Ascending aorta (tissue), 2 donors: Measurements from ENCODE around the gene MRPS18B. TPM values are rescaled to one million over a fixed set of nuclear protein-coding genes. Genes with fewer than 3 reads are reported as not detected.

Experiments
- DNase-seq, 2 donors: peaks; one replicate each; pipeline ENCODE4 v3.0.0-alpha.2; 2019; ENCODE audit warnings: low spot score in 2 of 2
- H3K27ac ChIP-seq, 2 donors: fragments of 200-600 bp; sonication (generic); one replicate each; pipeline ENCODE4 v1.5.1; 2016 to 2017; ENCODE audit warnings: mild to moderate bottlenecking in 1 of 2
- H3K27me3 ChIP-seq: fragments of 200-600 bp; sonication (generic); one replicate; pipeline ENCODE4 v1.5.1; 2017
- H3K36me3 ChIP-seq, 2 donors: fragments of 200-600 bp; sonication (generic); one replicate each; pipeline ENCODE4 v1.5.1; 2016
- H3K4me1 ChIP-seq, 2 donors: fragments of 200-600 bp; sonication (generic); one replicate each; pipeline ENCODE4 v1.5.1; 2016 to 2017; ENCODE audit warnings: mild to moderate bottlenecking in 1 of 2
- H3K4me3 ChIP-seq, 2 donors: fragments of 200-600 bp; sonication (generic); one replicate each; pipeline ENCODE4 v1.5.1; 2016 to 2017; ENCODE audit warnings: mild to moderate bottlenecking in 1 of 2
- H3K9me3 ChIP-seq, 2 donors: fragments of 200-600 bp; sonication (generic); one replicate each; pipeline ENCODE4 v1.5.1; 2016
- intact Hi-C: fragments of 100-400 bp; cut with DNase I; formaldehyde crosslinking; loops from one replicate; pipeline ENCODE4 v1.15.1; 2023
- total RNA-seq: library from RNA; depleted of rRNA; stranded (reverse); fragments of >200 nt; gene quantifications from one replicate; pipeline ENCODE4 v1.1.0, GENCODE V29; 2016
- TF ChIP-seq, protein P1 (sequence below), 3 experiments: fragments of 200-600 bp in 2 of 3; fragments of 450-650 bp in 1 of 3; sonication (generic) in 2 of 3; IDR thresholded peaks; one replicate each; pipeline ENCODE4 v1.5.1; 2016 to 2019; ENCODE audit warnings: antibody characterized with exemption in 3 of 3, mild to moderate bottlenecking in 1 of 3, moderate library complexity in 1 of 3

Gene MRPS18B
- total RNA-seq, 1 donor from 2014 or later: 33.0 TPM

DNA sequence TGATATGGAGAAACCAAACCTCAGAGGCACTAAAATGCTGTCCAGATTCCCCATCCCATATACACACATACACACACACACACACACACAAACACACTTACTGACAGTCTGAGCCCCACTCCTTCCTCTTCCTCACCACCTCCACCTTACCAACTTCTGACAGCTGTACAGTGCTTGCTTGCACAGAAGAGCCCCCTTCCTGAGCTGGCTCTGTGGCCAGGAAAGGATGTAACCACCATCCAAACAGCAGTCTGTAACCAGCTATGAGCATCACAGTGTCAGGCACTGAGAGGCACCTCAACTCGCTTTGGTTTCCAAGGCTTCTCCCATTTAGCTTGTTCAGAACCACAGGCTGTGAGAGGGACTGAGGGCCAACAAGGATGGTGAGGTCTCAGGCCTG is 23.4 kb downstream of the MRPS18B start:
- Histone ChIP-seq H3K9me3 (no peaks in the 10 kb centered on the region), H3K4me3 (no peak overlapping the region), H3K4me1 (no peaks in the 10 kb centered on the region), H3K27me3 (no peaks in the 10 kb centered on the region), H3K36me3 (peaks cover 12 to 30% of the 10 kb centered on the region in 2 donors), H3K27ac (no peak overlapping the region)
- TF ChIP-seq, protein P1, sequence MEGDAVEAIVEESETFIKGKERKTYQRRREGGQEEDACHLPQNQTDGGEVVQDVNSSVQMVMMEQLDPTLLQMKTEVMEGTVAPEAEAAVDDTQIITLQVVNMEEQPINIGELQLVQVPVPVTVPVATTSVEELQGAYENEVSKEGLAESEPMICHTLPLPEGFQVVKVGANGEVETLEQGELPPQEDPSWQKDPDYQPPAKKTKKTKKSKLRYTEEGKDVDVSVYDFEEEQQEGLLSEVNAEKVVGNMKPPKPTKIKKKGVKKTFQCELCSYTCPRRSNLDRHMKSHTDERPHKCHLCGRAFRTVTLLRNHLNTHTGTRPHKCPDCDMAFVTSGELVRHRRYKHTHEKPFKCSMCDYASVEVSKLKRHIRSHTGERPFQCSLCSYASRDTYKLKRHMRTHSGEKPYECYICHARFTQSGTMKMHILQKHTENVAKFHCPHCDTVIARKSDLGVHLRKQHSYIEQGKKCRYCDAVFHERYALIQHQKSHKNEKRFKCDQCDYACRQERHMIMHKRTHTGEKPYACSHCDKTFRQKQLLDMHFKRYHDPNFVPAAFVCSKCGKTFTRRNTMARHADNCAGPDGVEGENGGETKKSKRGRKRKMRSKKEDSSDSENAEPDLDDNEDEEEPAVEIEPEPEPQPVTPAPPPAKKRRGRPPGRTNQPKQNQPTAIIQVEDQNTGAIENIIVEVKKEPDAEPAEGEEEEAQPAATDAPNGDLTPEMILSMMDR (IDR thresholded peaks at IDR 0.05): no peak
- DNase-seq: no peak
- intact Hi-C loops: no loop called here

DNA sequence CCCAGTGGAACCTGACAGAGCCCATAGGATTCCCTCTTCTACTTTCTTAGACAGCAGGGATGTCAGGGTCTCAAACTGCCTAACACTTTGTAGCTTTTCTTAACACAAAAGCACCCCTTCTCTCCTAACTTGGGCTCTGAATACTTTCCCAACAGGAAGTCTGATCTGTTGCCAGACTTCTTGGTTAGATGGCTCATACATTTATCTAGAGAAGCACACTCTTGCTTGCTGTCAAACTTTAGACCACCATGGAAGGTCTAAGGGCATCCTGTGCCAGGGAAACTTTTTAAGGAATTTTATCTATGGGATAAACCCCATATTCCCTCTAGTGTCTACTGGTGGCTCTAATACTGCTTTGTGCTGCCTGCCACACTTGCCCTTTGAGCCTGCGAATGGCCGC is 26.0 kb downstream of the MRPS18B start:
- TF ChIP-seq, protein P1 (IDR thresholded peaks at IDR 0.05): no peak
- DNase-seq: no peak
- H3K4me3 ChIP-seq: no peak overlapping the region
- H3K4me1 ChIP-seq: peaks cover 0 to 12% of the 10 kb centered on the region in 2 donors
- H3K27ac ChIP-seq: no peak overlapping the region
- no peaks in the 10 kb centered on the region for H3K27me3 ChIP-seq
- intact Hi-C loops: no loop called here
- H3K9me3 ChIP-seq: no peaks in the 10 kb centered on the region
- peaks cover 12 to 25% of the 10 kb centered on the region in 2 donors for H3K36me3 ChIP-seq

DNA sequence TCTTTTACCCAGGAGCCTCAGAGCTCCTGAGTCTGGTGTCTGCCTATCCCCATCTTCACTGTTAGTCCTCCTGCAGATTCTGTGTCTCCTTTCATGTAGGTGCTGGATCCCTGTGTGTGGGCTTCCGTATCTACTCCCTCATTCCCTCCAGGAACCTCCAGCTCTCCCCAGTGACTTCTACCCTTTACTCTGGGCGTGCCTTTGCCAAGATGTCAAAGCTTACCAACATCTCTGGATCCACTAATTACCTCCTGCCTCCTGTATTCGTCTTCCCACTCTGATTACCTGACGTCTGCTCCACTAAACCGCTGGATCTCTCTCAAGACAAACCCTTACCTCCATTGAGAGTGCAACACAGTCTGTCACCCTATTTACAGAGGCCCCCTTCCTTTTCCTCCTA is 27.1 kb downstream of the MRPS18B start:
- no peak for DNase-seq
- Histone ChIP-seq H3K27me3 (no peaks in the 10 kb centered on the region), H3K27ac (no peak overlapping the region), H3K9me3 (no peaks in the 10 kb centered on the region), H3K36me3 (peaks cover 12 to 25% of the 10 kb centered on the region in 2 donors), H3K4me3 (no peak overlapping the region), H3K4me1 (peaks cover 0 to 12% of the 10 kb centered on the region in 2 donors)
- intact Hi-C loops: no loop called here
- TF ChIP-seq, protein P1 (IDR thresholded peaks at IDR 0.05): no peak

DNA sequence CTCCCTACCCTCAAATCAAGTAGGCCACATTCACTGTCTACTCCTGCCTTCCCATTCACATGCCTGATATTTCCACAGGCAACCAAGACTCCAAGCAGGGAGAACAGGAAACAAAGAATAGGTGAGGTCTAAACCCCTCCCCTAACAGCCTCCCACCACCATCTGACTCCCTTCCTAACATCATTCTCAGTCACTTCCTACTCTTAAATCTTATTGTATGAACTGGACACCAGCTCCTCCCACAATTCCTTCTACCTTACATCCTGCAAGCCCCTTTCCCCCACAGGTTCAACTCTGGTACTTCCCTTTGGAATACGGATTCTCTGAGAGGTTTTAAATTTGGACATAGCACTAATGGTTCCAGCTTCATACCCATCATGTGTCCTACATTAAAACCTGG is 28.3 kb downstream of the MRPS18B start:
- Histone ChIP-seq H3K36me3 (peaks cover 7 to 20% of the 10 kb centered on the region in 2 donors), H3K4me3 (no peak overlapping the region), H3K4me1 (peaks cover 0 to 12% of the 10 kb centered on the region in 2 donors), H3K27ac (no peak overlapping the region), H3K9me3 (no peaks in the 10 kb centered on the region), H3K27me3 (no peaks in the 10 kb centered on the region)
- TF ChIP-seq, protein P1 (IDR thresholded peaks at IDR 0.05): no peak
- no peak for DNase-seq
- intact Hi-C loops: loop anchor here (2.0 kb wide), 1 partner anchor 27 kb away; the partner anchor contains the start of gene DHX16

DNA sequence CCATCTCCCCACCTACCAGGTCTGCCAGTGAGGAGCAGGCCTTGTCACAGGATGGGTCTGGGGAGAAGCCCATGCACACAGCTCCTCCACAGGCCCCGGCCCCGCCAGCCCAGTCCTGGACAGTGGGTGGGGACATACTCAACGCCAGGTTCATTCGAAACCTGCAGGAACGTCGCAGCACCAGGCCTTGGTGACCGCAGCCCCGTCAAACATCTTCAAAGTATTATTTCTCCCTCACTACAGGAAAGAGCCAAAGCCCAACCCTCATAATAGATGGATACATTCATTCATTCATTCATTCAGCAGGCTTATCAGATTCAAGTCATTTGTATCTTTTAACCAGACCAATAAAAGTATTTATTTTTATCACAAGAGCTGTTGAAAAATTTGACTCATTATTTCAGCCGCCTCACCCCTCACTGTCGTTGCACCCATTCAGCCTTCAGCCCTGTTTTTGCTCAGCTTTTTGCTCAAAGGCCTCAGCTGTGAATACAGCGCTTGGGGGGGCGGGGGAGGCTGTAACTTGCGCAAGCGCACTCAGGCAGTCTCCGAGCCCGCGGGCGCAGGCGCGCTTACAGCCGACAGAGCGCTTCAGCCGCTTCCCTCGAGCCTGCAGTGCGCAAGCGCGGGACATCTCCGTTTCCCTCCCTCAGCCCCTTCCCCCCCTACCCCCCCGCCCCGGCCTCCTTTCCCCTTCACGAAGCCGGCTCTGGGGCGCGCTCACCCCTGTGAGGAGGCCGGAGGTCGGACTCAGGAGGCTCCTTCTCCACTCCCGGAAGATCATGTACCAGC is 29.0 kb downstream of the MRPS18B start, which contains the start of gene C6orf136:
Gene C6orf136, plus strand, starts transcription at position 684 of the 792 bp plus-strand sequence. Its CDS starts 99 bp downstream, at position 783.
- Histone ChIP-seq H3K36me3 (peaks cover 9 to 27% of the 10 kb centered on the region in 2 donors), H3K9me3 (no peaks in the 10 kb centered on the region), H3K4me3 (peak within 1 kb of the TSS; percentile 89 to 96), H3K27me3 (no peaks in the 10 kb centered on the region), H3K27ac (peak within 1 kb of the TSS; percentile 85 to 93), H3K4me1 (peaks cover 0 to 12% of the 10 kb centered on the region in 2 donors)
- intact Hi-C loops: loop anchor here (2.0 kb wide), 1 partner anchor 26 kb away; the partner anchor contains the start of gene DHX16
- peak; percentile 67 to 95 for DNase-seq
- TF ChIP-seq, protein P1 (IDR thresholded peaks at IDR 0.05): no peak
